DMS53 (cell line): ENCODE data around the gene RPUSD3.
"Not testable (repeated sequence)": the region's sequence is repeated elsewhere in the genome, so short reads cannot be mapped to it uniquely, and the experiment has no call there.

Experiments used
- DNase-seq: peaks from one replicate; lab custom pipeline; 2025; lab: John Stamatoyannopoulos, UW

Gene RPUSD3

GRCh38 chr3:9843715-9844438 lies at the start of gene RPUSD3:
TSS of gene RPUSD3 (minus strand) at chr3:9844008. CDS start at chr3:9843990, 18 bp downstream.
- DNase-seq: peak; percentile 87

- no peak for DNase-seq
Observed at GRCh38 chr3:9891072-9891622, 47.3 kb upstream of the RPUSD3 start.

- DNase-seq: peak; percentile 78
Observed at GRCh38 chr3:9890249-9891071, 46.7 kb upstream of the RPUSD3 start, which contains the start of gene JAGN1. TSS of gene JAGN1 (plus strand) at chr3:9890610. CDS start at chr3:9890723, 113 bp downstream.

GRCh38 chr3:9889405-9889804 lies 45.6 kb upstream of the RPUSD3 start:
- DNase-seq: no peak

GRCh38 chr3:9888540-9888939 lies 44.7 kb upstream of the RPUSD3 start:
- DNase-seq: no peak

- DNase-seq: no peak
Observed at GRCh38 chr3:9887480-9887879, 43.7 kb upstream of the RPUSD3 start.

GRCh38 chr3:9886328-9886727 lies 42.5 kb upstream of the RPUSD3 start:
- DNase-seq: no peak

- peak; percentile 7 for DNase-seq
Observed at GRCh38 chr3:9884555-9885165, 40.9 kb upstream of the RPUSD3 start.

- no peak for DNase-seq
Observed at GRCh38 chr3:9883706-9884554, 40.1 kb upstream of the RPUSD3 start.

GRCh38 chr3:9881441-9881840 lies 37.6 kb upstream of the RPUSD3 start:
- peak; percentile 59 for DNase-seq

- no peak for DNase-seq
Observed at GRCh38 chr3:9879830-9880549, 36.2 kb upstream of the RPUSD3 start, which contains the start of gene CIDEC. TSS of gene CIDEC (minus strand) at chr3:9880253. CDS start at chr3:9878486, 1,767 bp downstream.

- peak; percentile 48 for DNase-seq
Observed at GRCh38 chr3:9878700-9879099, 34.9 kb upstream of the RPUSD3 start.

- DNase-seq: no peak
Observed at GRCh38 chr3:9876991-9877390, 33.2 kb upstream of the RPUSD3 start.

GRCh38 chr3:9876255-9876654 lies 32.4 kb upstream of the RPUSD3 start:
- not testable (repeated sequence) for DNase-seq

GRCh38 chr3:9875448-9875847 lies 31.6 kb upstream of the RPUSD3 start:
- peak; percentile 78 for DNase-seq

GRCh38 chr3:9872067-9872466 lies 28.3 kb upstream of the RPUSD3 start:
- DNase-seq: not testable (repeated sequence)

- peak; percentile 11 for DNase-seq
Observed at GRCh38 chr3:9870978-9871377, 27.2 kb upstream of the RPUSD3 start.

GRCh38 chr3:9869955-9870354 lies 26.1 kb upstream of the RPUSD3 start:
- no peak for DNase-seq

- no peak for DNase-seq
Observed at GRCh38 chr3:9867106-9867505, 23.3 kb upstream of the RPUSD3 start.

- DNase-seq: no peak
Observed at GRCh38 chr3:9866639-9867038, 22.8 kb upstream of the RPUSD3 start.
